Activated effector memory CD4-positive, alpha-beta T cell treated with Interleukin-2 at 50 U/mL for 16 hours (primary cell): ENCODE results near the gene MITF.

Source experiments
- DNase-seq: peaks from one replicate; pipeline ENCODE4 v3.0.0-alpha.2; 2020

The MITF gene

GRCh38 chr3:69761896-69762767 lies 22.9 kb downstream of the MITF start:
- no peak for DNase-seq

GRCh38 chr3:69762768-69763229 lies 23.5 kb downstream of the MITF start:
- DNase-seq, result no peak

- no peak for DNase-seq
These were observed 24.2 kb downstream of the MITF start for GRCh38 chr3:69763458-69763857.

- DNase-seq, result no peak
These were observed 25.0 kb downstream of the MITF start for GRCh38 chr3:69764121-69764741.

- DNase-seq, result no peak
These were observed 25.6 kb downstream of the MITF start for GRCh38 chr3:69764861-69765260.

GRCh38 chr3:69766638-69767037 lies 27.4 kb downstream of the MITF start:
- DNase-seq, result no peak

- DNase-seq, result no peak
These were observed 28.3 kb downstream of the MITF start for GRCh38 chr3:69767571-69767970.

- DNase-seq, result no peak
These were observed 29.2 kb downstream of the MITF start for GRCh38 chr3:69768438-69768837.

GRCh38 chr3:69770219-69770618 lies 31.0 kb downstream of the MITF start:
- DNase-seq, result no peak

GRCh38 chr3:69770976-69771634 lies 31.8 kb downstream of the MITF start:
- DNase-seq, result no peak

- DNase-seq, result no peak
These were observed 33.0 kb downstream of the MITF start for GRCh38 chr3:69772152-69772867.

GRCh38 chr3:69774029-69774428 lies 34.8 kb downstream of the MITF start:
- no peak for DNase-seq

GRCh38 chr3:69775751-69776150 lies 36.5 kb downstream of the MITF start:
- no peak for DNase-seq

- no peak for DNase-seq
These were observed 37.0 kb downstream of the MITF start for GRCh38 chr3:69776289-69776688.

- DNase-seq, result no peak
These were observed 37.8 kb downstream of the MITF start for GRCh38 chr3:69776920-69777581.

- no peak for DNase-seq
These were observed 38.3 kb downstream of the MITF start for GRCh38 chr3:69777582-69777967.

- no peak for DNase-seq
These were observed 42.3 kb downstream of the MITF start for GRCh38 chr3:69781593-69781992.

GRCh38 chr3:69784954-69785514 lies 45.8 kb downstream of the MITF start:
- no peak for DNase-seq

GRCh38 chr3:69785769-69786320 lies 46.6 kb downstream of the MITF start:
- DNase-seq, result no peak

- DNase-seq, result no peak
These were observed 47.6 kb downstream of the MITF start for GRCh38 chr3:69786854-69787253.

- no peak for DNase-seq
These were observed 48.3 kb downstream of the MITF start for GRCh38 chr3:69787436-69788168.
